GM19035 (cell line): ENCODE results near the gene PRKAB2.
"Not testable (repeated sequence)": the region's sequence is repeated elsewhere in the genome, so short reads cannot be mapped to it uniquely, and the experiment has no call there.

Source experiments
- ATAC-seq: cut with Tn5 transposase; IDR thresholded peaks from one replicate; pipeline ENCODE4 v1.9.1; 2021; ENCODE audit not compliant: unreplicated experiment

PRKAB2 gene, protein sequence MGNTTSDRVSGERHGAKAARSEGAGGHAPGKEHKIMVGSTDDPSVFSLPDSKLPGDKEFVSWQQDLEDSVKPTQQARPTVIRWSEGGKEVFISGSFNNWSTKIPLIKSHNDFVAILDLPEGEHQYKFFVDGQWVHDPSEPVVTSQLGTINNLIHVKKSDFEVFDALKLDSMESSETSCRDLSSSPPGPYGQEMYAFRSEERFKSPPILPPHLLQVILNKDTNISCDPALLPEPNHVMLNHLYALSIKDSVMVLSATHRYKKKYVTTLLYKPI

DNA sequence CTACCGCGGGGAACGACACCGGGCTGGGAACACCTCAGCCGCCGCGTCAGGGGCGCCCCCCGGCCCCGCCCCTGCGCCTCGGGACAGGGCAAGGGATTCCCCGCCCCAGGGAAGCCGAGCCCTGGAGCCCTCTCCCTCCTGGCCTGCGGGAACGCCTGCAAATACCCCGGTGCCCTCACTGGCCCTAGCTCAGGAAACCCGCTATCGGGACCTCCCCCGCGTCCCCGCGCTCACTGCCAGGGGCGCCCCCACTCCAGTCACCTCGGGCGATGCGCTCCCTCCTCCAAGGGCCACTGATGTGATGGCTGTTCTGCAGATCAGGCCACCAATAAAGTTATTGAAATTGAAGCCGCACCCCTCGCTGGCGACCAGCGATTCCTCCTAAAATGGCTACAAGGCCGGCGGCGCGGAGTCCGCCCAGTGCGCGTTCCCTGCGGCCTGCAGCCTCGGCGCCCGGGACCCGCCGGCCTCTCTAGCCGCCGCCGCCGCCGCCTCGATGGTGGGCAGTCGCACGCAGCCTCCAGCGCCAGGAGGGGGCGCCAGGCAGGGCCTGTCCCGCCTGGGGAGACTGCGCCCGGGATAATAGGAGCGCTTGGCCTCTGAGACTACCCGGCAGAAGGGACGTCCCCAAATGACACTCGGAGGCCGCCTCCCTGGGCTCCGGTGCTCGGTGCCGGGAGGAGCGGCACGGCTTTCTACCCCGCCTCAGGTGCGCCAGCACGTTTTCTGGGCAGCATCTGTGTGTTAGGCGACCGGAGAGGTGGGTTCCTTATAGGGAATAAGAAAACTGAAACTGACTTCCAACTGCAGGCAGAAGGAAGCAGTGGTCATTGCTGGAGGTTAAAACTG, at the start of gene PRKAB2:
Gene PRKAB2 (minus strand): TSS at position 303 of the 849 bp plus-strand sequence. CDS start 326 bp downstream, outside the sequence.
- ATAC-seq, result peak; percentile 85

DNA sequence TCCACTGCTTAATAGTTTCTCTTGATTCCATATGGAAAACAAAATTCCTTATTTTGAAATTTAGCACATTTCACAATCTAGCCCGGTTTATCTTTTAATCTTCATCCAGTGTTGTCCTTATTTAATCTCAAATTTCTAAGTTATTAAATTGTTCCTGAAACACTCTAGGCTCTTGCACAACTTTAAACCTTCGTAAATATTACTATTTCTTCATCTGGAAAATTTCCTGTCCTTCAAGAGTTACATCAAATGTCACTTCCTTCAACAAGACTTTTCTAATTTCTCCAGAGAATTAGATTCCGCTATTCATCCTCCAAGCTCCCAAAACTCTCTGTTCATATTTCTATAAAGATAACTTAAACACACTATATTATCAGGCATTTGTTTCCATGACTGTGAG, 46.3 kb upstream of the PRKAB2 start:
- ATAC-seq, result no peak

DNA sequence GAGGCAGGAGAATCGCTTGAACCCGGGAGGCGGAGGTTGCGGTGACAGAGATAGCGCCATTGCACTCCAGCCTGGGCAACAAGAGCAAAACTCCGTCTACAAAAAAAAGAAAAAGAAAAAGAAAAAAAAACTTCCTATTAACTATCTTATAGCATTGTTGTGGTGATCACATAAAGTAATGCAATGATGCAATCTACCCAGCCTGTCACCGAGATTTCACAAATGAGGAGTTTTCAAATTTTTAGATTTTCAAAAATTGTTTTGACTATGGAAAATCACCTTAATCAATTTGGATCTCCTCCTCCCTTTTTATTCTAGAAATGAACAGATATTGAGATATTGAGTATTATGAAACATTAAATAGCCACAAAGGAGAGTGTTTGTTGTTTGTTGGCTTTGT, 44.9 kb upstream of the PRKAB2 start:
- no peak for ATAC-seq

DNA sequence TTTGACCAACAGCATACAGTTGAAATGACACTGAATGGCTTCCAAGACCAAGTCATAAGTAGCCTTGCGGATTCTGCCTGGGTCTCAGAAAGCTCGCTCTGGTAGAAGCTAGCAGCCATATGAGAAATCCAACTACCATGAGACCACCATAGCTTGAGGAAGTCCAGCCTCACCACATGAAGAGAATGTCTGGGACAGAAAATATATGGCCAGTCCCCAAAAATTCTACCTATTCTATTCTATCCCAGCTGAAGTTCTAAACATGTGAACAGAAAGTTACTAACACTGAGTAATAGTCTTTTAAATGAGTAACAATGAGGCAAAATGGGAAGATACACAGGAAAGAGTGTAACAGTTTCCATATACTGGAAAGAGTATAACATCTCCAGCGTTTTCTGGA, 43.9 kb upstream of the PRKAB2 start:
- no peak for ATAC-seq

DNA sequence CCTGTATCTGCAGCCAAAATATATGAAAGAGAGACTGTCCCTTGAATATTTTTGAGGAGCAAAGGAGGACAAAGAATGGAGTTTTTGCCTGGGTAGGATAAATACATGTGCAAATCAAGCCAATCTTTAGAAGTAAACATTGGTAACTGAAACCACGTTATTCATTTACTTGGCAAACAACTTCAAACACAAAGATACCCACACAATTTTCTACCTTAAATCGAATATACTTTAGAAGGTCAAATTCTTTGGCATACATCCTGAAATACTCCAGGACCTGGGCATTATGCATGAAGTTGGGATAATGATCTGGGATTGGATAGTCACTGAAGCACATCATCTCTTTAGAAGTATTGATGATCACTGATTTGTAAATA, 43.3 kb upstream of the PRKAB2 start:
- ATAC-seq, result no peak

DNA sequence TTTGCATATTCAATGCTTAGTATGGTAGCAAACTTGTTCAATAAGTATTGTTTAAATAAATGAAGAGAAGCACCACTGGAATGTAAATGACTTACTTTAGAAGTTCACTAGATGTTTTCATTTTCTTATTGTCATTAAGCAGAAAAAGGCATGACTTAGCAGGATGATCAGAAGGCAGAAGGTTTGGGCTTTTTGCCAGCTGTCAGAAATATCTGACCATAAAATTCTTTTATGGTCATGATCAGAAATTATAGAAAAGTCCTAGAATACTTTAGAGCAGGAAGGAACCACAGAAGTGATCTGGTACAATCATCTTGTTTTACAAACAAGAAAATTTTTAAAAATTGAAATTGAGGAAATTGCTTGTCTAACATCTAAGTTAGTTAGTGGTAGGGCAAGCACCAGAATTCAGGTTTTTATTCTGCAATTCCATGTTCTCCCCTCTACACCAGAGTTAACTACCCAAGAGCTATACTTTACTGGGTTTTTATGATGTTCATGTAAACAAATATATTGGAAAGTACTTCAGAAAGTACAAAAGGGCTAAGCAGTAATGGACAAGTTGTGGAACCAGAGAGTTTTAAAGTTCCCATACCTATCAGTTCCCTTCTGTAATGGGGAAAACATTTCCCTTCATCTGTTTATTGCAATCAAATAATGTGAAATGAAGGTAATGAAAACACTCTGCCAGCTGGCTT, 42.7 kb upstream of the PRKAB2 start:
- no peak for ATAC-seq

DNA sequence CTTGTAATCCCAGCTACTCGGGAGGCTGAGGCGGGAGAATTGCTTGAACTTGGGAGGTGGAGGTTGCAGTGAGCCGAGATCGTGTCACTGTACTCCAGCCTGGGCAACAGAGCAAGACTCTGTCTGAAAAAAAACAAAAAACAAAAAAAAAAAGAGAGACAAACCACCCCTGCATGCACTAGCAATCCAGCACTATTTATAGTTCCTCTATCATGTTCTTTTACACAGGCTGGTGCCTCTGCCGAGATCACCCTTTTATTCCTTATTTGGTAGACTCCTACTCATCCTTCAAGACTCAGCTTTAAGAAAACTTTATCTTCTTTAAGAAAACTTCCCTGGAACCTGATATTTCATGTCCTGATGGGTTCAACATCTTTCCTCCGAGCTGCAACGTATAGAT, 42.1 kb upstream of the PRKAB2 start:
- ATAC-seq, result no peak

DNA sequence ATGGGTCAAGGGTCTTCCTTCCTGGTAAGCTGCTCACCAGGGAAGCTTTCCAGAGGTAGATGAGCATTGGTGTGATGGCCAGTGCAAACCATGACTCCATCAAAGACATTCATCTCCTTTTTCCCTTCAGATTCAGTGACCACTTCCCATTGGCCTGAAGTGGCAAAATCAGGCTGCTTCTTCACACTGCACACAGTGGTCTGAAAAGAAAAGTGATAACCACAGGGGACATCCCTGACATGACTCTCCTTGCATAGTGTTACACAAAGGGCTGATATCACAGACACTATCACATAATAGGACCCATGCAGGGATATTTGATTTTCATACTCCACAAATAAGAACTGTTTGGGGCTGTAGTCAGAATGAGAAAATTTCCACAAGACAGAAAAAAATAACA, 41.0 kb upstream of the PRKAB2 start:
- no peak for ATAC-seq

DNA sequence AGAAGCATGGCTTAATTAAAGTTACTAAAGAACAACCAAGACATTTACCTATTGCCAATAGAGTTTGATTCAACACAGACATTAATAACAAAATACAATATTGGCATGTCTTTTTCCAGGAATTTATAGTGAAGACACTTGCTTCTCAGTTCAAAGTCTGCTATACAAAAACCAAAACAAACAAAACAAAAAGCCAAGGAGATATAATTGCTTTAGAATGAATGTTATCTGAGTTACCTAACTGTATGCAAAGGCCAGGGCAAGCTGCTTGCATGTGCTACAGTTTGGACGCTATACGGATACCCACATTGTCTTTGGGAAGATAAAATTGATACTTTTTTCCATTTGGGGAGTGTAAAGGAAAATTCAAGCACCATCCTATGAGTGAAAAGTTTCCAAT, 39.3 kb upstream of the PRKAB2 start:
- ATAC-seq, result no peak

DNA sequence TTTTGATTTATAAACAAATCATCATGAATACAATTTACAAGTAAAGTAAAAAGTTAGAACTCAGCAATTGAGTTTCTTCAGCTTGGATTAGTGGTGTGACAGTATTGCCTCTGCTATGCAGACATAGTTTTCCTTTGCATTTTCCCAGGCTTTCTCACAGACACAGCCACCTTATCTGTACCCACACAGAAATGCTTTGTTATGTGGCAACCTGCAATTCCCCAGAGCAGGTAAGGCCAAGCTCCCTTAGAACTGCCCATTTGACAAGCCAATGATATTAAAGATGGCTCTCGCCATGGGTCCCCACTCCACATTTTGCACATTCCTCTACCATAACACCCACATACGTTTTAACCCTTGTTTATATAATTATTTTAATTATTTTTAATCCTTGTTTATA, 38.7 kb upstream of the PRKAB2 start:
- ATAC-seq, result no peak

DNA sequence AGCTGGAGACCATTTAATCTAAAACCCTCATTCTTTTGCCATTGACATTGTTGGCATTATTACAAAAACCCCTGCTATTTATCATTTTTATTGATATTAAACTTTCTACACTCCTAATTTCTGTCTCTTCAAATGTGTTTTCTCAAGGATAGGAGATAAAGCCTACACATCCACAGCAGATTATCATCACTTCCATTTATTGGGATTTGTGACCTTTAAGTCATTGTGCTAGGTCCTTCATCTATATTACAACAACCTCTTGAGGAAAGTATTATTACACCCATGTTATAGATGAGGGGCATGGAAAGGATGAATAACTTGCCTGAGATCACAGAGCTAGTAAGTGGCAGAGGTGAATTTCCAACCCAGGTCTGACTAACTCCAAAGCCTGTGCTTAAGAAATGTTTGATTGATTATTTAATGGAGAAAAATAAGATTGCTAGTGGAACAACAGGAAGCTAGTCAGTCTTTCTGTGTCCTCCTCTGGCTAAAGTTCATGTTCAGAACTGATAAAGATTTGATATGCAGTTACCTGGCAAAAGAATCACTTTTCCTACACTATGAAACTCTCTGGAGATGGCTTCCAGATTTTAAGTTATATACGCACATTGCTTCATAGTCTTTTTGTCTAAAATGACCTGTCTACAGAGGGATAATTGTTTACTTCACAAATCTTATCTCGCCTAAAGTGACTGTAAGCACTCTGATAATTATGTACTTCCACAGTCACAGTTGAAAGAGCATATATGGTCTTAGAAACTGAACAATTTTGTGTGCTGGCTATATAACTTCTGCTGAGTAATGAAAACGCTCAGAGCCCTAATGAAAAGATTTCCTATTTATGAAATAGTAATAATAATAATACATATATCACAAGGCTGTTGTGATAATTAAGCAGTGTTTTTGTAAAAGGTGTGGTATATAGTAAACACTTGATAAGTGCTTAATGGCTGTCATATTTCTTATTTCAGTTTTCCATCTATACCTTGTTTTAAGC, 37.9 kb upstream of the PRKAB2 start:
- ATAC-seq, result no peak

DNA sequence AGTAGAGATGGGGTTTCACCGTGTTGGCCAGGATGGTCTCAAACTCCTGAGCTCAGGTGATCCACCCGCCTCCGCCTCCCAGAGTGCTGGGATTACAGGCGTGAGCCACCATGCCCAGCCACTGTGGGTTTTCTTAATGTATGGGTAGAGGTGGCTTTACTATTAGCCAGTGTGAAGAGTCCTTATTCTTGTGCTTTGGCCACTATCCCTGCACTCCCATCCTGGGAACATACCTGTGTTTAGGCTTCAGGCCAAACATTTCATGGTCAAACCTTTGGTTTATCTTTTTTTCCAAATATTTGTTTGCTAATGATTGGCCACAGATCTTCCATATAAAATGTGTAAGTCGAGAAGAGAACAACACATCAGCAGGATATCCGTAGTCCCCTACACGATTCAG, 36.3 kb upstream of the PRKAB2 start:
- no peak for ATAC-seq

DNA sequence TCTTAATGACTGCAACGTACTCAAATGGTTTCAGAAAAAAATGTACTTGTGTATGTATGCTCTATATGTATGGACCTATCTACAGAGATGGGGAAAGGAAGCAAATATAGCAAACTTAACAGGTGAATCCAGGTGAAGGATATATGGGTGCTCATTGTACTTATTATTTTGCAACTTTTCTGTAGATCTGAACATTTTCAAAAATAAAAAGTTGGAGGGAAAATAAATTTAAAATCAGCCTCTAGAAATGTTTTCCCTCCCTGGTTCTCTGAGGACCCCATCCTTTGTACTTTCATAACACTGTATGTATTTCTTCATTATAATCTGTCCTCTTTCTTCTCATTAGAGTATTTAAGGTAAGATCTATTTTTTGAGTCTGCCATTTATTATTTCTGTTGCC, 34.9 kb upstream of the PRKAB2 start:
- ATAC-seq, result no peak

DNA sequence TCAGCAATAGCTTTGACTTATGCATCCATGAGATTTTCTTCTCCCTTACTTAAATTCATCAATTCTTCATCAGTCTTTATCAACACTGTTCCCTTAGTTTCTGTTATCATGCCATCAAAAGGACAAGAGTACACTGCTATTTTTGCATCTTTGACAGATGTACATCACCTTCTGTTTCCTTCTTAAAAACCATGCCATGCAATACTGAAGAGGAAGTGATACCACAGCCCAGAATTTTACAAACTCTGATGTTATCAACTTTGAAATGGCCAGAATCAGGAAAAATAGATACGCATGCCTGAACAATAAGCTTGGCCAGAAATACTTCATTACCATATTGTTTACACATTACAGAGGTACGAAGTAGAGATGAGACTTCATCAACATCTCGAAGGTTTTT, 31.8 kb upstream of the PRKAB2 start:
- no peak for ATAC-seq

DNA sequence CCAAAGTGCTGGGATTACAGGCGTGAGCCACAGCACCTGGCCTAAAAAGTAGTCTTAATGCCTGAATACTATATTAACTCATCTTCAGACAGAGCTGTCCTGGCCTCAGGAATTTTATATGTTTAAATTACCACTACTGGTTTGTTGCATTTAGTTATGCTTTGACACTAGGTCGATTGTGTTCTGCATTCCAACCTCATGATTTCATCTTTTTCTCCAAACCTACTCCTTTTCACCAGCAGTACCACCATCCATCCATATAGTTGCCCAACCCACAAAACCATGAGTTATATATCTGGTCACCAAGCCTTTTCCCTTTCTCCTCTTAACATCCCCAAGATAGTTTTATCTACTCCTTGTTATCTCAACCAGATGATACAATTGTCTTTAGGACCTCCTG, 30.3 kb upstream of the PRKAB2 start:
- ATAC-seq, result no peak

DNA sequence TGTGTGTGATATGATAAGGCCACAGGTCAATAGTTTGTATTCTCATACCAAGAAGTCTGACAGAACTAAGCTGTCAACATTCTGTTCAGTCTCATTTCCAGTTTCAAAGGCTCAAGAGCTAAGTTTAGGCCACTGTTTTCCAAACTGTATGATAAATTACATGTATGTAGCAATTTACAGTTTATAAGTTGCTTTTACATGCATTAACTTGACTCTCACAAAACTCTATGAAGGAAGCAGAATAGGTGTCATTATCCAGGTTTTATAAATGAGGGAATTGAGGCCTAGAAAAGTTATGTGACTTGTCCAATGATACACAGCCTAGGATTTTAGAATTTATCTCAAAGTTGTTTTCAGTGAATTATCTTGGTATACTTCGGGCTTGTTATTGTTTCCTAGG, 29.5 kb upstream of the PRKAB2 start:
- ATAC-seq, result no peak

DNA sequence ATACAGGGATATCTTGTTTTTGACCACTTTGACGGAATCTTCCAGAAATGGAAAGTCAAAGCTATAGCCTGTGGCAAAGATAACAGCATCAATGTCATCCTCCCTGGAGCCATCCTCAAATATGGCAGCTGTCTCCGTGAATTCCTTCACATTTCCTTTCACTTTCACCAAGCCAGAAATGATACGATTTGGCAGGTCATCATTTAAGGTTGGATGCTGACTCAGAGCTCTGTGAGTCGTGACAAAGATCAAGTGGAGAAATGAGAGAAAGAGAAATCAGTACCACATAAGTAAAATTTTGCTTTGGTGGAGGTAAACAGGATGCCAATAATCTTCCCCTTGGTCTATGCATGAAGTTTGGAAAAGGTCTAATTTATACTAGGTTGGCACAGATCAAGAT, 29.0 kb upstream of the PRKAB2 start:
- no peak for ATAC-seq

DNA sequence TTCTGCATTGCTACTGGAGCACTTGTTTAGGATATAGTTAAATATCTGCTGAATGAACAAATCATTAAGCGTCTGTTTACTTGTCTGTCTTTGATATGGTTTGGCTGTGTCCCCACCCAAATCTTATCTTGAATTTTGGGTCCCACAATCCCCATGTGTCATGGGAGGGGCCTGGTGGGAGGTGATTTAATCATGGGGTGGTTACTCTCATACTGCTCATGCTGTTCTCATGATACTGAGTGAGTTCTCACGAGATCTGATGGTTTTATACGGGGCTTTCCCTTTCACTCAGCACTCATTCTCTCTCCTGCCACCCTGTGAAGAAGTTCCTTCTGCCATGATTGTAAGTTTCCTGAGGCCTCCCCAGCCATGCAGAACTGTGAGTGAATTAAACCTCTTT, 25.1 kb upstream of the PRKAB2 start:
- ATAC-seq, result not testable (repeated sequence)

DNA sequence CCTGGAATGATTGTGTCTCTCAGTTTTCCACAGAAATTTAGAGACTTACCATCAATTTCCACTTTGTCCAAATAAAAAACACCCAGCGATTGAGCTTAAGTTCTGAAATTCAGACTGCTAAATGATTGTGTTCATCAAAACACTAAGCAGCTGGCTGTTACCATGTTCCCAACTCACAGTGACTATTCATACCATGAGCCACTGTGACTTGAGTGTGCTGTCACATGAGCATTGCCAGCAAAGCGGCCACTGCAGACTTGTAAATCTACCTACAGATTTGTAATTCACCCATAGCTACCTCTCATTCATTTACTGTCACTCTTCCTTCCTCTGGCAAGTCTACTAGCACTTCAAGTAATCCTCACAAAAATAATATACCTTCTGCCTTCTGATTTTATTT, 17.2 kb upstream of the PRKAB2 start:
- ATAC-seq, result no peak

DNA sequence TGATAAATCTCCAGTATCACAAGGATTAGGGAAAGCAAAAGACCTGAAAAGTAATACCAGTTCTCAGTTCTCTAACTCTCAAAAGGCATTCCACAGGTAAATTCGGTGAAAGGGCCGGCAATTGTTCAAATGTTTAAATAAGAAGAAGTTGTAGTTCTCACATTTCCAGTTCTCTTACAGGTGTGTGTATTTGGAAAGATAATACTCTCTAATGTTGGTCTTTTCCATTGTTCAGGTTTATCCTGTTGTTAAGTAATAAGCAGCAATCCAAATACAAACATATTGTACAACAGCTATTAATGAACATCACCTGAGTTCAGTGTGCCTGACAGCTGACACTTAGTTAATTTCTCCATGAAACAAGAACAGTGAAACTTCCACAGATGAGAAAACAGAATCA, 13.2 kb upstream of the PRKAB2 start:
- no peak for ATAC-seq
